GM21423 (cell line): ENCODE measurements around the gene BMI1.

Source experiments
- ATAC-seq: cut with Tn5 transposase; IDR thresholded peaks from one replicate; pipeline ENCODE4 v1.9.1; 2021; ENCODE audit warnings: mild to moderate bottlenecking, moderate library complexity; ENCODE audit not compliant: unreplicated experiment

BMI1 gene

GRCh38 chr10:22366435-22366703, 45.5 kb downstream of the BMI1 start:
- ATAC-seq = no peak

- no peak for ATAC-seq
These were observed 45.9 kb downstream of the BMI1 start for GRCh38 chr10:22366771-22367170.

- peak; percentile 38 for ATAC-seq
These were observed 46.6 kb downstream of the BMI1 start for GRCh38 chr10:22367471-22367870.

GRCh38 chr10:22368402-22368801, 47.5 kb downstream of the BMI1 start:
- ATAC-seq = no peak

- no peak for ATAC-seq
These were observed 48.1 kb downstream of the BMI1 start for GRCh38 chr10:22368981-22369380.

GRCh38 chr10:22369434-22370072, 48.7 kb downstream of the BMI1 start:
- ATAC-seq = peak; percentile 36

GRCh38 chr10:22370320-22370719, 49.4 kb downstream of the BMI1 start:
- no peak for ATAC-seq

GRCh38 chr10:22372298-22372697, 51.4 kb downstream of the BMI1 start:
- ATAC-seq = no peak

GRCh38 chr10:22372917-22373316, 52.0 kb downstream of the BMI1 start:
- no peak for ATAC-seq

GRCh38 chr10:22374489-22375126, 53.7 kb downstream of the BMI1 start:
- ATAC-seq = no peak

- ATAC-seq = peak; percentile 49
These were observed 58.2 kb downstream of the BMI1 start for GRCh38 chr10:22379059-22379458.
